Measurements from ENCODE around the gene NCBP3. TPM values are rescaled to one million over a fixed set of nuclear protein-coding genes. Genes with fewer than 3 reads are reported as not detected.
A peak's percentile ranks its signal among the peaks of the same experiment; 100 is the strongest.

Gene NCBP3
- total RNA-seq, 6 experiments from 2014 or later: 22.4 to 28.6 (median 25.3) TPM

DNA sequence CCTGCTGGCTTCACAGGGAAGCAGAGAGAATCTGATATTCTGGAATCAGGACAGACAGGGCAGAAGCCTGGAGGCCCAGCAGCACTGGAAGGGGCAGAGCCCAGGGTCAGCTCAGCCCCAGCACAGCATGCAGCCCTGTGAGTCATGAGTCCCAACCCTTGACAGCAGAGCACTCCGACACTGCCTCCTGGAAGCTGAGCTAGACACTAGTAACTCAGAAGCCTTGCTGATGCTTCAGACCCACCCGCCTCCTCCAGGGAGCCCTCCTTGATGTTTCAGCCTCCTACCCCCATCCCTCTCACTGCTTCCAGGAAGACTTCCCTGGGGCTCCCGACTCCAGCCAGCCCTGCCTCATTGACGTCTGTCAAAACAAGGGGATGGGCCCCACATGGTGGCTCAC is 39.9 kb upstream of the NCBP3 start:
- Mint-ChIP-seq H3K4me3 (no peak overlapping the region), H3K36me3 (ENCODE audit: low read depth) (peaks cover 5% of the 10 kb centered on the region; the same call in 1 of the 2 replicates), H3K4me1 (ENCODE audit: low read depth) (peaks cover 53% of the 10 kb centered on the region), H3K27ac (peak overlapping the region; percentile 71), H3K27me3 (ENCODE audit: insufficient read depth) (no peaks in the 10 kb centered on the region), H3K9me3 (no peaks in the 10 kb centered on the region)
- TF ChIP-seq, protein P1, sequence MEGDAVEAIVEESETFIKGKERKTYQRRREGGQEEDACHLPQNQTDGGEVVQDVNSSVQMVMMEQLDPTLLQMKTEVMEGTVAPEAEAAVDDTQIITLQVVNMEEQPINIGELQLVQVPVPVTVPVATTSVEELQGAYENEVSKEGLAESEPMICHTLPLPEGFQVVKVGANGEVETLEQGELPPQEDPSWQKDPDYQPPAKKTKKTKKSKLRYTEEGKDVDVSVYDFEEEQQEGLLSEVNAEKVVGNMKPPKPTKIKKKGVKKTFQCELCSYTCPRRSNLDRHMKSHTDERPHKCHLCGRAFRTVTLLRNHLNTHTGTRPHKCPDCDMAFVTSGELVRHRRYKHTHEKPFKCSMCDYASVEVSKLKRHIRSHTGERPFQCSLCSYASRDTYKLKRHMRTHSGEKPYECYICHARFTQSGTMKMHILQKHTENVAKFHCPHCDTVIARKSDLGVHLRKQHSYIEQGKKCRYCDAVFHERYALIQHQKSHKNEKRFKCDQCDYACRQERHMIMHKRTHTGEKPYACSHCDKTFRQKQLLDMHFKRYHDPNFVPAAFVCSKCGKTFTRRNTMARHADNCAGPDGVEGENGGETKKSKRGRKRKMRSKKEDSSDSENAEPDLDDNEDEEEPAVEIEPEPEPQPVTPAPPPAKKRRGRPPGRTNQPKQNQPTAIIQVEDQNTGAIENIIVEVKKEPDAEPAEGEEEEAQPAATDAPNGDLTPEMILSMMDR (IDR thresholded peaks at IDR 0.05): no peak
- peak; percentile 70 for DNase-seq

DNA sequence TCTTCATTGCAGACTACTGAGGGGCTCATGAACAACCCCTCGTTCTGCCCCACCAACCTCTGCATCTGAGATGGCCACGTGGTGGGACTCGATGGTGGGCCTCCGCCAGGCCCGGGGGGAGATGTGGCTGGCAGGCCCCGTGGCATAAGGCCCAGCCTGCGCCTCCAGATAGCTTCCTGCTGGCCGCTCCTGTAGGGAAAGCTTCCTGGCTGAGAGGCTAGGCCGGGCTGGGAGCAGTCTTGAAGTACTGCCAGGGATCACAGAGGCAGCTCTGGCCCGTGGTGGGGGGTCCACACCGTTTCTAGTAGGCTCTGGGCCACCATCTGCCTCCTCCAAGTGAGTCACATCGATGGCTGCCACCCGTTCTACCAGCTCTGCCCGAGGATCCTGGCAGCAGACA is 39.2 kb upstream of the NCBP3 start:
- H3K27me3 Mint-ChIP-seq (ENCODE audit: insufficient read depth): no peaks in the 10 kb centered on the region
- no peak for DNase-seq
- no peaks in the 10 kb centered on the region for H3K9me3 Mint-ChIP-seq
- H3K36me3 Mint-ChIP-seq (ENCODE audit: low read depth): peaks cover 5% of the 10 kb centered on the region; the same call in 1 of the 2 replicates
- H3K27ac Mint-ChIP-seq: no peak overlapping the region
- TF ChIP-seq, protein P1 (IDR thresholded peaks at IDR 0.05): no peak
- H3K4me3 Mint-ChIP-seq: no peak overlapping the region
- peaks cover 46% of the 10 kb centered on the region for H3K4me1 Mint-ChIP-seq (ENCODE audit: low read depth)

DNA sequence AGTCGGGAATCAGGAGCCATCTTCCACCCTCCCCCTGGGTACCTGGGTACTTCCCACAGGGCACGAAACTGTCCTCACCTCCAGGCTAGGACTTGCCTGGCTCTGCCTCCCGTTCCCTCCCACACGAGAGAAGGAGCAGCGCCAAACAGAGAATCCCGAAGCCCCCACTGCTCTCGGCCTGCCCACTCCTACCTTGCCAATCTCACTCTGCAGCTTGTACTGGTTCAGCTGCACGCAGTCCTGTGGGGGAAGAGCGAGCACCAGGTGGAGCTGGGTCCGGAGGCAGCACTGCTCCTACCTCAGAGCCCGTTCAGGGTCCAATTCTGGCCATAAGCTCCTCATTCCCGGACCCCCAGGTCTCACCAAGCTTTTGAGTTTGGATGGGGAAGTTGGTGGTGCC is 38.1 kb upstream of the NCBP3 start:
- H3K36me3 Mint-ChIP-seq (ENCODE audit: low read depth): peaks cover 5% of the 10 kb centered on the region; the same call in 1 of the 2 replicates
- peaks cover 43% of the 10 kb centered on the region for H3K4me1 Mint-ChIP-seq (ENCODE audit: low read depth)
- no peak overlapping the region for H3K27ac Mint-ChIP-seq
- H3K9me3 Mint-ChIP-seq: no peaks in the 10 kb centered on the region
- DNase-seq: no peak
- TF ChIP-seq, protein P1 (IDR thresholded peaks at IDR 0.05): no peak
- no peak overlapping the region for H3K4me3 Mint-ChIP-seq
- H3K27me3 Mint-ChIP-seq (ENCODE audit: insufficient read depth): peaks cover 1% of the 10 kb centered on the region; the same call in 1 of the 2 replicates

DNA sequence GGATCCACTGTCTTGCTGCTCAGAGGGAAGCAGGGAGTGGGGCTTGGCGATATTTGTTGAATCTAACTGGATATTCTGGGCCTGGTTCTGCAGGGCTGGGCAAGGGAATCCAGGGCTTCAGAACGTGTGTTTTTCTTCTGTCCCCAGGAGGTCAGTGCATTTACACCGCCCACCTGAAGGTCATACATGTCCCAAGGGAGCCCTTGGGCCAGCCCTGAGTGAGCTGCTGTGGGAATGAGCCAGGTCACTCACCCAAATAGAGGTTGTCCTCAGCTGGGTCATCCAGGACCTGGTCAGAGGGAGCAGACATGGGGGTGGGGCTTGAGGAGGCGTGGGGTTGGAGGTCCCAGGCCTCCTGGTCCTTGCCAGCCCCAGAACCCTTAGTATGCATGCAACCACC is 36.2 kb upstream of the NCBP3 start:
- Mint-ChIP-seq H3K27ac (no peak overlapping the region), H3K4me1 (ENCODE audit: low read depth) (peaks cover 27% of the 10 kb centered on the region), H3K9me3 (no peaks in the 10 kb centered on the region), H3K4me3 (no peak overlapping the region), H3K27me3 (ENCODE audit: insufficient read depth) (peaks cover 1% of the 10 kb centered on the region; the same call in 1 of the 2 replicates), H3K36me3 (ENCODE audit: low read depth) (peaks cover 5% of the 10 kb centered on the region; the same call in 1 of the 2 replicates)
- TF ChIP-seq, protein P1 (IDR thresholded peaks at IDR 0.05): no peak
- DNase-seq: no peak

DNA sequence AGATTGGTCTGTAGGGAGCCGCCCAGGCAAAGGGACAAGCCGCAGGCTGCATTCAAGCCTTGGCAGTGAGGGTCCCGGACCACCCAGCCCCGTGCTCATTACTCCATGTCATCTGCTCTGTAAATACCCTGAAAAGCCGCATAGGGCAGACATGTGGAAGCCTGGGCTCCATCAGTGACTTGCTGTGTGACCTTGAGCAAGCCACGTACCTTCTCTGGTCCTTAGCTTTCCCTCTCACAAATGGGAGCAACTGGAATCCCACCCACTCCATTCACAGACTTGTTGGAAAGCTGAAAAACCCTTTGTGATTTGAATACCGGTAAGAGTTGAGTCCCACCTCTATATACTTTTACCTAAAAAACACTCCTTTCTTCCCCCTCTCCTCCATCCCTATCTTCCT is 34.9 kb upstream of the NCBP3 start:
- Mint-ChIP-seq H3K27me3 (ENCODE audit: insufficient read depth) (peaks cover 1% of the 10 kb centered on the region; the same call in 1 of the 2 replicates), H3K4me3 (no peak overlapping the region), H3K9me3 (no peaks in the 10 kb centered on the region), H3K4me1 (ENCODE audit: low read depth) (peaks cover 17% of the 10 kb centered on the region), H3K27ac (no peak overlapping the region; the same call in 1 of the 2 replicates), H3K36me3 (ENCODE audit: low read depth) (peaks cover 10% of the 10 kb centered on the region)
- TF ChIP-seq, protein P1 (IDR thresholded peaks at IDR 0.05): no peak
- DNase-seq: no peak
